Smooth muscle cell (in vitro differentiated cells): ENCODE measurements around the gene DDAH1. TPM values are rescaled to one million over a fixed set of nuclear protein-coding genes. Genes with fewer than 3 reads are reported as not detected.

Experiments used
- DNase-seq: peaks from one replicate; lab custom pipeline; 2025; ENCODE audit not compliant: unreplicated experiment; lab: John Stamatoyannopoulos, UW
- H2AFZ ChIP-seq: fragments of 200-600 bp; sonication (generic); 2 replicates; pipeline ENCODE4 v1.6.0; 2016; ENCODE audit warnings: antibody characterized with exemption, low read depth, mild to moderate bottlenecking
- H3F3A ChIP-seq: fragments of 200-600 bp; sonication (generic); 2 replicates; pipeline ENCODE4 v1.6.0; 2017; ENCODE audit warnings: antibody characterized with exemption, low read depth
- H3K27ac ChIP-seq: fragments of 200-600 bp; sonication (generic); 2 replicates; pipeline ENCODE4 v1.5.1; 2016; ENCODE audit warnings: low read depth, mild to moderate bottlenecking
- H3K27me3 ChIP-seq: fragments of 200-600 bp; sonication (generic); 2 replicates; pipeline ENCODE4 v1.6.1; 2016; ENCODE audit warnings: low read depth, mild to moderate bottlenecking
- H3K36me3 ChIP-seq: fragments of 200-600 bp; sonication (generic); 2 replicates; pipeline ENCODE4 v1.5.1; 2016; ENCODE audit warnings: low read depth
- H3K4me1 ChIP-seq: fragments of 200-600 bp; sonication (generic); 2 replicates; pipeline ENCODE4 v1.5.1; 2016; ENCODE audit warnings: low read depth
- H3K4me2 ChIP-seq: fragments of 200-600 bp; sonication (generic); 2 replicates; pipeline ENCODE4 v1.6.0; 2016; ENCODE audit warnings: mild to moderate bottlenecking
- H3K4me3 ChIP-seq: fragments of 200-600 bp; sonication (generic); 2 replicates; pipeline ENCODE4 v1.5.1; 2016; ENCODE audit warnings: mild to moderate bottlenecking
- H3K79me2 ChIP-seq: fragments of 200-600 bp; sonication (generic); 2 replicates; pipeline ENCODE4 v1.6.0; 2016; ENCODE audit warnings: low read depth, mild to moderate bottlenecking
- H3K9ac ChIP-seq: fragments of 200-600 bp; sonication (generic); 2 replicates; pipeline ENCODE4 v1.6.0; 2016; ENCODE audit warnings: low read depth
- H3K9me3 ChIP-seq: fragments of 200-600 bp; sonication (generic); replicated peaks from 2 replicates; pipeline ENCODE4 v1.5.1; 2016; ENCODE audit warnings: low read depth
- H4K20me1 ChIP-seq: fragments of 200-600 bp; sonication (generic); 2 replicates; pipeline ENCODE4 v1.6.0; 2016; ENCODE audit warnings: low read depth
- WGBS: methylation state at CpG from one replicate; pipeline ENCODE4 v1.1.7; 2016; ENCODE audit warnings: low lambda C conversion rate; 5-methylcytosine and 5-hydroxymethylcytosine counted together
- polyA plus RNA-seq: library from polyadenylated mRNA; unstranded; fragments of >200 nt; fragmentation: Nextera tagmentation; extraction: Ambion mirVana; gene quantifications from 2 replicates; pipeline ENCODE4 v1.2.1, GENCODE V29; 2016
- small RNA-seq: library from RNA; depleted of rRNA; stranded (forward); fragments of <200 nt; gene quantifications from one replicate; pipeline ENCODE3, GENCODE V24; 2014
- total RNA-seq: library from RNA; depleted of rRNA; stranded (reverse); fragments of >200 nt; gene quantifications from 2 replicates; pipeline ENCODE4 v1.2.3, GENCODE V29; 2014
- TF ChIP-seq, protein P1 (sequence below): fragments of 200-600 bp; sonication (generic); IDR thresholded peaks from 2 replicates; pipeline ENCODE4 v1.5.1; 2017; ENCODE audit warnings: borderline replicate concordance, mild to moderate bottlenecking, antibody characterized with exemption; ENCODE audit not compliant: insufficient read depth, poor library complexity, severe bottlenecking

The DDAH1 gene
- total and polyA plus RNA-seq, 2 experiments from 2014 or later, result 13.8 to 30.8 TPM

DNA sequence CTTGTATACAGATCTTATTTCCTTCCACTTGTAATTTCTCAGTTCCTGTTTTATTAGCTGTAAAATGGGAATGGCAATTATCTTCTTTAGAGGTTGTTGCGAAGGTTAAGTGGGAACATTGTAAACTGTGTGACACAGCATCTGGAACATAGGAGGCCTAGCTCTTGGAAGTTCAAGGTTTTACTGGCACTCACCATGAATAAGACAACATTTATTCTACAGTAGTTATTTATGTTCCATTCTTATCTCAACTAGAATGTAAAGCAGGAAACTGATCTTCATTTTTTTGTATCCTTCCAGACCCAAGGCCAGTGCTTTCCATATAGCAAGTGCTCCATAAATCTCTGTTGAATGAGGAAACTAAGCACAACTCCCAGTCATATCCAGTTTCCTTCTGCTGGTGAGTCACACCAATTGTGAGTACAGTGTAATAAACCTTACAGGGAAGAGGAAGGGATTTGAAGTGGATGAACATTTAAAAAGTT, 189.9 kb downstream of the DDAH1 start:
- Histone ChIP-seq H3K79me2 (peaks cover 56% of the 10 kb centered on the region), H3K27ac (peak overlapping the region; percentile 94), H3K9ac (peak overlapping the region; percentile 90), H4K20me1 (peaks cover 53% of the 10 kb centered on the region), H2AFZ (no peak overlapping the region), H3K4me1 (peaks cover 15% of the 10 kb centered on the region), H3K9me3 (no peaks in the 10 kb centered on the region), H3K4me3 (peak overlapping the region; percentile 77), H3K36me3 (peaks cover 8% of the 10 kb centered on the region), H3K27me3 (no peaks in the 10 kb centered on the region), H3F3A (peaks cover 17% of the 10 kb centered on the region), H3K4me2 (peak overlapping the region; percentile 87)
- WGBS, result 30% methylated on average over 1 of the region's 1 CpG
- no peak for DNase-seq
- TF ChIP-seq, protein P1, sequence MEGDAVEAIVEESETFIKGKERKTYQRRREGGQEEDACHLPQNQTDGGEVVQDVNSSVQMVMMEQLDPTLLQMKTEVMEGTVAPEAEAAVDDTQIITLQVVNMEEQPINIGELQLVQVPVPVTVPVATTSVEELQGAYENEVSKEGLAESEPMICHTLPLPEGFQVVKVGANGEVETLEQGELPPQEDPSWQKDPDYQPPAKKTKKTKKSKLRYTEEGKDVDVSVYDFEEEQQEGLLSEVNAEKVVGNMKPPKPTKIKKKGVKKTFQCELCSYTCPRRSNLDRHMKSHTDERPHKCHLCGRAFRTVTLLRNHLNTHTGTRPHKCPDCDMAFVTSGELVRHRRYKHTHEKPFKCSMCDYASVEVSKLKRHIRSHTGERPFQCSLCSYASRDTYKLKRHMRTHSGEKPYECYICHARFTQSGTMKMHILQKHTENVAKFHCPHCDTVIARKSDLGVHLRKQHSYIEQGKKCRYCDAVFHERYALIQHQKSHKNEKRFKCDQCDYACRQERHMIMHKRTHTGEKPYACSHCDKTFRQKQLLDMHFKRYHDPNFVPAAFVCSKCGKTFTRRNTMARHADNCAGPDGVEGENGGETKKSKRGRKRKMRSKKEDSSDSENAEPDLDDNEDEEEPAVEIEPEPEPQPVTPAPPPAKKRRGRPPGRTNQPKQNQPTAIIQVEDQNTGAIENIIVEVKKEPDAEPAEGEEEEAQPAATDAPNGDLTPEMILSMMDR, result no peak

DNA sequence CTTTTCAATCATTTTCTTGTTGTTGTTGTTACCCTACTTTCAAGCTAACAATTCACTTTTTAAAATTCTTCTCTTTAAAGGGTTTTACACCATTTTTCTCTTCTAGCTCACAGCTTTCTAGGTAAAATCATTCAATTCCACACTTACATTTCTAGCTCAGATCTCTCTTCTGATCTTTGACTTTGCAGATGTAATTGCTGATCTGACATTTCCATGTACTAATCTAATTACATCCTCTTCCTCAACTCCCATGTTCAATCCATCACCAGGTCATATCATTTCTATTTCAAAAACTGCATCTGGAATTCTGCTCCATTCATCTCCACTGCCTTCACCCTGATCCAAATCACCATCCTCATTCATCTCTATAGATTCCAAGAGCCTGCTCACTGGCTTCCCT, 191.6 kb downstream of the DDAH1 start:
- Histone ChIP-seq H3K36me3 (peaks cover 16% of the 10 kb centered on the region), H3K27me3 (no peaks in the 10 kb centered on the region), H3K27ac (no peak overlapping the region), H4K20me1 (peaks cover 70% of the 10 kb centered on the region), H2AFZ (no peak overlapping the region), H3F3A (peaks cover 13% of the 10 kb centered on the region), H3K4me2 (no peak overlapping the region), H3K4me3 (no peak overlapping the region), H3K9me3 (no peaks in the 10 kb centered on the region), H3K79me2 (peaks cover 63% of the 10 kb centered on the region), H3K9ac (no peak overlapping the region), H3K4me1 (peaks cover 15% of the 10 kb centered on the region)
- TF ChIP-seq, protein P1, result no peak
- DNase-seq, result no peak

DNA sequence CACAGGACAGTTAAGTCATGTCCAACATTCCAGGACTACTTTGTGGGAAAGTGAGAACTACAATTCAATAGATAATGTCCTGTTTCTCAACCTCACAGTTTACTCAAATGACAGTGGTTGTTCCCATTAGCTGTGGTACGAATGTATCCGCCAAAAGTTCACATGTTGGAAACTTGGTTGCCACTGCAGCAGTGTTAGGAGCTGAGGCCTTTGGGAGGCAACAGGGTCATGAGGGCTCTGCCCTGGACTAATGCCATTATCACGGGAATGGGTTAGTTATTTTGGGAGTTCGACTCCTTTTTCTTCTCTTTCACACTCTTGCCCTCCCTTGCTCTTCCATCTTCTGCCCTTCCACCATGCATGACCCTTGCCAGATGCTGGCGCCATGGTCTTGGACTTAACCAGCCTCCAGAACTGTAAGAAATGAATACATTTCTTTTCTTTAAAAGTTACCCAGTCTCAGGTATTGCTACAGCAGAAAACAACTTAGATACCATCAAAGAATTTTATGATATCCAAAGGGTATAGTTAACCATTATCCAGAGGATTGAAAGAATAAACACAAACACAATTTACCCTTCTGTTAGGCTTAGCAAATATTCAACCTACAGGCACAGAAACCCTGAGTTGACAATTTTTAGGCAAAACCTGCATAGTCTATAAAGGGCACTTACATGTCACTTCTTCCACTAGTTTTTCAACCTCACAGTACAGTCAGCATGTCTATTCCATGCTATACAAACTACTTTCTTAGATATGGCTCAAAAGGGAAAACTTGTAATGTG, 196.0 kb downstream of the DDAH1 start:
- H3K4me3 ChIP-seq, result no peak overlapping the region
- no peaks in the 10 kb centered on the region for H3K9me3 ChIP-seq
- no peak overlapping the region for H3K9ac ChIP-seq
- TF ChIP-seq, protein P1, result no peak
- peaks cover 36% of the 10 kb centered on the region for H3K36me3 ChIP-seq
- no peaks in the 10 kb centered on the region for H3K27me3 ChIP-seq
- peaks cover 46% of the 10 kb centered on the region for H3K79me2 ChIP-seq
- no peak overlapping the region for H2AFZ ChIP-seq
- peaks cover under 1% of the 10 kb centered on the region for H3K4me1 ChIP-seq
- H3K4me2 ChIP-seq, result no peak overlapping the region
- H3F3A ChIP-seq, result no peaks in the 10 kb centered on the region
- H3K27ac ChIP-seq, result no peak overlapping the region
- peaks cover 69% of the 10 kb centered on the region for H4K20me1 ChIP-seq
- no peak for DNase-seq
- 95% methylated on average over 5 of the region's 5 CpGs for WGBS

Small RNA genes lying within 50 kb of the gene (small RNA-seq; reads per million reads assigned to genes)
- gene RF00019, result not detected

Other genes starting within 250 kb of the DDAH1 start
- gene C1orf52, start 205.5 kb downstream of the DDAH1 start, total RNA-seq, result 30.7 and 39.4 TPM in 2 replicates
- gene C1orf52, start 205.5 kb downstream of the DDAH1 start, polyA plus RNA-seq, result 45.0 and 46.4 TPM in 2 replicates
- 34.3 and 41.4 TPM in 2 replicates for gene BCL10, start 188.5 kb downstream of the DDAH1 start, total RNA-seq
- 21.4 and 27.2 TPM in 2 replicates for gene BCL10, start 188.5 kb downstream of the DDAH1 start, polyA plus RNA-seq
- 440 and 450 TPM in 2 replicates for gene CCN1, start 115.6 kb upstream of the DDAH1 start, total RNA-seq
- gene CCN1, start 115.6 kb upstream of the DDAH1 start, polyA plus RNA-seq, result 1,412 and 1,766 TPM in 2 replicates
- gene ZNHIT6, start 243.3 kb upstream of the DDAH1 start, total RNA-seq, result 15.5 and 16.1 TPM in 2 replicates
- 15.0 and 15.1 TPM in 2 replicates for gene ZNHIT6, start 243.3 kb upstream of the DDAH1 start, polyA plus RNA-seq